ENCODE data around the gene RAB11FIP3. TPM values are rescaled to one million over a fixed set of nuclear protein-coding genes. Genes with fewer than 3 reads are reported as not detected.

The RAB11FIP3 gene
- total and polyA plus RNA-seq, 2 of the 13 experiments (the other 11 are each of a cell fraction or from before 2014, with no cell fraction given), result 34.3 to 57.6 TPM

- H3K4me3 ChIP-seq (replicated peaks in 1 of 3; ENCODE audit: insufficient read depth in 1 of 3, low read depth in 2 of 3, low read length in 3 of 3), result no peak overlapping the region
- BruUV-seq (replicated peaks), result no TSS peak
- H3K9me3 ChIP-seq (ENCODE audit: low read length), result no peaks in the 10 kb centered on the region
- FAIRE-seq (no peak), DNase-seq (ENCODE audit: low spot score) (no peak), ATAC-seq (no peak)
- ChIA-PET POLR2A (no interaction called here), CTCF (ENCODE audit: low intra/inter-chr PET ratio, low total read pairs) (no interaction called here)
- H3K27ac ChIP-seq (ENCODE audit: extremely low read length, insufficient read depth, low read length), result no peak overlapping the region
- H3K4me1 ChIP-seq (ENCODE audit: insufficient read depth, low read length), result peaks cover 2% of the 10 kb centered on the region
- no peaks in the 10 kb centered on the region for H3K27me3 ChIP-seq (ENCODE audit: control insufficient read depth in 1 of 2, insufficient read depth in 2 of 2, low read length in 2 of 2)
- in situ Hi-C loops (cut with HindIII; ENCODE audit: extremely low pct_ligation_motif_present, low pct_unique_long_range_greater_than_20kb), result no loop called here
- WGBS (ENCODE audit: low lambda C conversion rate), result 92% methylated on average over 10 of the region's 11 CpGs
- H3K79me2 ChIP-seq (ENCODE audit: insufficient read depth, low read length), result peaks cover 6% of the 10 kb centered on the region
- H4K20me1 ChIP-seq (ENCODE audit: insufficient read depth, low read length), result peaks cover 3% of the 10 kb centered on the region; the same call in 1 of the 2 replicates
- H3K4me2 ChIP-seq (ENCODE audit: low read depth, low read length), result no peak overlapping the region
- intact Hi-C loops (cut with micrococcal nuclease; ENCODE audit: unreplicated experiment), result no loop called here
- H3K36me3 ChIP-seq (replicated peaks in 1 of 2; ENCODE audit: control insufficient read depth in 1 of 2, insufficient read depth in 2 of 2, low read length in 2 of 2), result peaks cover 13 to 22% of the 10 kb centered on the region in 2 experiments; a peak in 4 of 5 replicates
- H2AFZ ChIP-seq (ENCODE audit: low read length), result no peak overlapping the region
- H3K9ac ChIP-seq (ENCODE audit: insufficient read depth, low read depth, low read length), result no peak overlapping the region
- TF ChIP-seq HBP1 (CRISPR knock-in tag; IDR thresholded peaks at IDR 0.05; ENCODE audit: low read depth) (no peak), ZBTB43 (CRISPR knock-in tag; conservative IDR thresholded peaks at IDR 0.05) (no peak), SP1 (IDR thresholded peaks at IDR 0.05) (no peak), SP1 (CRISPR knock-in tag; IDR thresholded peaks at IDR 0.05) (no peak), RBM22 (optimal IDR thresholded peaks at IDR 0.05; ENCODE audit: low read length) (no peak), ZNF20 (CRISPR knock-in tag; IDR thresholded peaks at IDR 0.05) (no peak), GATA4 (IDR thresholded peaks at IDR 0.05; ENCODE audit: borderline replicate concordance, low read depth) (no peak), MLLT10 (CRISPR knock-in tag; IDR thresholded peaks at IDR 0.05) (no peak), NFIB (CRISPR knock-in tag; IDR thresholded peaks at IDR 0.05; ENCODE audit: borderline replicate concordance) (no peak), PITX1 (CRISPR knock-in tag; IDR thresholded peaks at IDR 0.05) (no peak), ZBTB7B (CRISPR knock-in tag; IDR thresholded peaks at IDR 0.05) (no peak), PHF20 (CRISPR knock-in tag; IDR thresholded peaks at IDR 0.05) (no peak), THRA (CRISPR knock-in tag; IDR thresholded peaks at IDR 0.05; ENCODE audit: borderline replicate concordance) (no peak), ZNF367 (CRISPR knock-in tag; IDR thresholded peaks at IDR 0.05; ENCODE audit: borderline replicate concordance) (no peak)
Measured at GRCh38 chr16:463071-463470, 37.6 kb downstream of the RAB11FIP3 start.
